Nephron (organoid): Measurements from ENCODE around the gene CDKN1A.

Experiments used
- H3K27ac Mint-ChIP-seq, 3 experiments: 2 replicates each; pipeline ENCODE4 v1.8.0; 2020; ENCODE audit warnings: mixed read lengths in 3 of 3, mild to moderate bottlenecking in 2 of 3, moderate library complexity in 1 of 3
- H3K27me3 Mint-ChIP-seq: 2 replicates; pipeline ENCODE4 v1.8.0; 2021; ENCODE audit warnings: low read depth, mild to moderate bottlenecking, moderate library complexity, mixed read lengths
- H3K36me3 Mint-ChIP-seq: 2 replicates; pipeline ENCODE4 v1.8.0; 2020; ENCODE audit warnings: low read depth, mixed read lengths
- H3K4me1 Mint-ChIP-seq: 2 replicates; pipeline ENCODE4 v1.8.0; 2020; ENCODE audit warnings: mixed read lengths
- H3K4me3 Mint-ChIP-seq, 3 experiments: 2 replicates each; pipeline ENCODE4 v1.8.0; 2020; ENCODE audit warnings: mild to moderate bottlenecking in 3 of 3, mixed read lengths in 3 of 3, moderate library complexity in 2 of 3
- H3K9me3 Mint-ChIP-seq: 2 replicates; pipeline ENCODE4 v1.8.0; 2020; ENCODE audit warnings: mixed read lengths
- CTCF ChIP-seq, 3 experiments: fragments of 200-600 bp; sonication (generic); IDR thresholded peaks; one replicate each; pipeline ENCODE4 v1.5.0; 2021; ENCODE audit warnings: antibody characterized with exemption in 3 of 3; ENCODE audit not compliant: unreplicated experiment in 3 of 3

Gene CDKN1A

GRCh38 chr6:36717871-36718540 is 39.5 kb downstream of the CDKN1A start:
- no peak overlapping the region for H3K4me3 Mint-ChIP-seq
- H3K36me3 Mint-ChIP-seq, result no peaks in the 10 kb centered on the region
- TF ChIP-seq CTCF (IDR thresholded peaks at IDR 0.05; ENCODE audit: unreplicated experiment in 3 of 3), result no peak
- H3K9me3 Mint-ChIP-seq, result no peaks in the 10 kb centered on the region
- peaks cover 15% of the 10 kb centered on the region for H3K27me3 Mint-ChIP-seq
- H3K4me1 Mint-ChIP-seq, result peaks cover 4% of the 10 kb centered on the region
- no peak overlapping the region for H3K27ac Mint-ChIP-seq

DNA sequence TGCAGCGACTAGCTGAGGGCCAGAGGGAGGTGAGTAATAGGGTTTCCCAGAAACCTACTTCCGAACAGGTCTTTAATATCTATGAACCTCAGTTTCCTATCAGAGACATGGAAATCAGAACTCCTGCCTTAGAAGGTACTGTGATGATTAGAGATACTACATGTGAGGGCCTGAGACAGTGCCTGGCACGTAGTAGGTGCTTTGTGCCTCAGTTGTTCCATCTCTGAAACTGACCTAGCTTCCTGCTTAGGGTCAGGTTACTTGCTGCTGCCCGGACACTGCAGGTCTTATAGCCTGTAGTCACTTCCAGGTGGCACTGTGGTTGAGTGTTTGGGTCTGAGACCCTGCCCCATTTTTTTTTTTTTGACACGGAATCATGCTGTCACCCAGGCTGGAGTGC is 40.0 kb downstream of the CDKN1A start:
- H3K27ac Mint-ChIP-seq, result no peak overlapping the region

GRCh38 chr6:36719126-36719525 is 40.6 kb downstream of the CDKN1A start:
- TF ChIP-seq CTCF (IDR thresholded peaks at IDR 0.05; ENCODE audit: unreplicated experiment in 3 of 3), result no peak
- no peak overlapping the region for H3K27ac Mint-ChIP-seq

More for the DNA sequence above, 40.0 kb downstream of the CDKN1A start:
- Mint-ChIP-seq H3K27me3 (peaks cover 15% of the 10 kb centered on the region), H3K36me3 (no peaks in the 10 kb centered on the region), H3K4me1 (peaks cover 4% of the 10 kb centered on the region), H3K4me3 (no peak overlapping the region), H3K9me3 (no peaks in the 10 kb centered on the region)
- no peak for TF ChIP-seq CTCF (IDR thresholded peaks at IDR 0.05; ENCODE audit: unreplicated experiment in 3 of 3)

DNA sequence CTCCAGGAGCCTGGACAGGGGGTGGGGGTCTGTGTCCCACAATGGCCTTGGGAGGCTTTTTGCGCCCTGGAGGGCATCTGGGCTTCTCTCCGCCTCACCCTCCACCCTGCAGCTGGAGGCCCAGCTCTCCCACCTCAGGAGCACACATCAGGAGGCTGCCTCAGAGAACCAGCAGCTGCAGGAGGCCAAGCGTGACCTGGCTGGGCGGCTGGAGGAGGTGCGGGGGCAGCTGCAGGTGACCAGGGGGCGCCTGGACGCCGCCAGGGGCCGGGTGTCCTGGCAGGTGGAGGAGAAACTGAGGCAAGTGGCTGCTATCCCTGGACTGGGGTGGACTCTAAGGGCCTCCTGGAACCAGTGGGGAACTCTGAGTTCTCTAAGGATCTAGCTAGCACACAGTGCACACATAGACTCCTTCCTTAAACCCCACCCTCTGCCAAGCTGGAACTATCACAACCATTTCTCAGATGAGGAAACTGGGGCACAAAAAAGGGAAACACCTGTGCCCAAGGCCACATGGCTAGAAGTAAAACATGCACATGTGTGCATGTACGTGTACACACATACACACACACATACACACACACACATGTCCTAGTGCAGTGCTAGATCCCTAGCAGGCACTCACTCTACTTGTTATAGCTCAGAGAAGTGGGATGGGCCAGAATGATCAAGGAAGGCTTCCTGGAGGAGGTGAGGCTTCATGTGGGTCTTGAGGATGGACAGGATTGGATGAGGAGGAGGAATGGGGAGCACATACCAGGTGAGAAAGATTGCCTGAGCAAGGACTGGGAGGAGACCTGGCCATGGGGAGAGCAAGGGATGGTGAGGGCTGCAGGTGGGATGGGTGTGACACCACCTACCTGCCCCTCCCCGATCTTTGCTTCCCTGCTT is 42.0 kb downstream of the CDKN1A start:
- H3K4me1 Mint-ChIP-seq, result peaks cover 8% of the 10 kb centered on the region
- no peak for TF ChIP-seq CTCF (IDR thresholded peaks at IDR 0.05; ENCODE audit: unreplicated experiment in 3 of 3)
- no peak overlapping the region for H3K27ac Mint-ChIP-seq
- H3K4me3 Mint-ChIP-seq, result no peak overlapping the region
- no peaks in the 10 kb centered on the region for H3K9me3 Mint-ChIP-seq
- peaks cover 11% of the 10 kb centered on the region for H3K27me3 Mint-ChIP-seq
- H3K36me3 Mint-ChIP-seq, result no peaks in the 10 kb centered on the region

More at GRCh38 chr6:36719126-36719525, 40.6 kb downstream of the CDKN1A start:
- Mint-ChIP-seq H3K9me3 (no peaks in the 10 kb centered on the region), H3K4me3 (no peak overlapping the region), H3K36me3 (no peaks in the 10 kb centered on the region), H3K4me1 (peaks cover 4% of the 10 kb centered on the region), H3K27me3 (peaks cover 15% of the 10 kb centered on the region)

DNA sequence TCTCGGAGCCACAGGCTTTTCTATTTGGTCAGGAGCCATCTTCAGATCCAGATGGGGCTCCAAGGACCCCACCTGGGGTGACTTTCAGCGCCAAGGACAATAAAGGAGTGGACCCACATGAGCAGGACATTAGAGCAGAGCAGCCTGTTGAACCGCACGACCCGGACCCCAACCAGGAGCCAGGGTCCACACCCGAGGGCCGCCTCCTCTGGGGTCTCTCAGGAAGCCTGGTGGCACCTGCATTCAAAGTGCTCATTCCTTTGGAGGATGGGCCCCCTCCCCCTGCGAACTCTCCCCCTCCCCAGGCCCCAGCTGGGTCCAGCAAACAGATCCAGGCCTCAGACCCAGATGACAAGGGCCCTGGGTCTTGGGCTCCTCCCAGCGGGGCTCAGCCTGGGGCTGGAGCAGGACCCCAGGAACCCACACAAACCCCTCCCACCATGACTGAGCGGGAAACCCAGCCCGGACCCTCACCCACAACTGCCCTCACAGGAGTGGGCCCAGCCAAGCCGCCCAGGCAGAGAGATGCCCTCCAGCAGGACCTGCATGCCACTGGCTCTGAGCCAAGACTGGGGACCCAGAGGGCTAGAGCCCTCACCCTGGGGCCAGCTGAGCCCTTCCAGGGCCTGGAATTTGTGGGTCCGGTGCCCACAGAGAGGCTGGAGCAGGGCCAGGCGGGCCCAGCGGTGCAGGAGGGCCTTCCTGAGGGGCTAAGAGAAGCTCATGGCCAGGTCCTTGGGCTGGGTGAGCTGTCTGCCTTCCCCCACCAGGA is 43.0 kb downstream of the CDKN1A start:
- Mint-ChIP-seq H3K9me3 (no peaks in the 10 kb centered on the region), H3K4me3 (no peak overlapping the region), H3K36me3 (no peaks in the 10 kb centered on the region), H3K27ac (no peak overlapping the region), H3K4me1 (peaks cover 8% of the 10 kb centered on the region), H3K27me3 (peaks cover 11% of the 10 kb centered on the region)
- TF ChIP-seq CTCF (IDR thresholded peaks at IDR 0.05; ENCODE audit: unreplicated experiment in 3 of 3), result no peak
